ENCODE measurements around the gene PROM2.

DNA sequence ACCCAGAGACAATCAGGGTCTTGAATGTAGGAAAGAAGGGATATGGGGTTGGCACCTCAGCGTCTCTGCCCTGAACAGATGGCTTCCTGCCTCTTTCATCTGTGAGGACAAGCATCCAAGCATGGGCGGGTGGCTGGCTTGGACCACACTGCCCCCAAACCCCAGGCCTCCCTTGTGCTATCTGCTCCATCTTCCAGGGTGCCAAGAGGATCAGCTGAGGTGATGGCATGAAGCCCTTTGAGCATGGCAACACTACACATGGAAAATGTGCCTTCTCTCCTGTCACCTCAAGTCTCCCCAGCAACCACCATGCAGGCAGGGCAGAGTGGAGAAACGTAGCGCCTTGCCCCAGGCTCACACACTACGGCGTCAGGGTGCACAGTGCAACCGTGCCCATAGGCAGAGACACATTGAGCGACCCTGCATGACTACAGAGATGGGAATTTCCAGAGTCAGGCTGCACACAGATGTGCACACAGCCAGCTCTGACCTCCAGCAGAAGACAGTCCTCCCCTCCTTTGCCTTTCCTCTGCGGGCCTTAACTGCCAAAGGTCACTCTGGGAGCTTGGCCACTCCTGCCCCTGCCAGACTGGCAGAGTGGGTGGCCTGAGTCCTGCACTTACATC is 24.4 kb downstream of the PROM2 start:
- TF ChIP-seq CTCF (IDR thresholded peaks at IDR 0.05 in 2 of 3, conservative IDR thresholded peaks at IDR 0.05 in 1 of 3; ENCODE audit: control insufficient read depth in 2 of 3, extremely low read depth in 1 of 3, insufficient read depth in 1 of 3, low read depth in 3 of 3, low read length in 3 of 3) = no peak
- TF ChIP-seq, protein P1, sequence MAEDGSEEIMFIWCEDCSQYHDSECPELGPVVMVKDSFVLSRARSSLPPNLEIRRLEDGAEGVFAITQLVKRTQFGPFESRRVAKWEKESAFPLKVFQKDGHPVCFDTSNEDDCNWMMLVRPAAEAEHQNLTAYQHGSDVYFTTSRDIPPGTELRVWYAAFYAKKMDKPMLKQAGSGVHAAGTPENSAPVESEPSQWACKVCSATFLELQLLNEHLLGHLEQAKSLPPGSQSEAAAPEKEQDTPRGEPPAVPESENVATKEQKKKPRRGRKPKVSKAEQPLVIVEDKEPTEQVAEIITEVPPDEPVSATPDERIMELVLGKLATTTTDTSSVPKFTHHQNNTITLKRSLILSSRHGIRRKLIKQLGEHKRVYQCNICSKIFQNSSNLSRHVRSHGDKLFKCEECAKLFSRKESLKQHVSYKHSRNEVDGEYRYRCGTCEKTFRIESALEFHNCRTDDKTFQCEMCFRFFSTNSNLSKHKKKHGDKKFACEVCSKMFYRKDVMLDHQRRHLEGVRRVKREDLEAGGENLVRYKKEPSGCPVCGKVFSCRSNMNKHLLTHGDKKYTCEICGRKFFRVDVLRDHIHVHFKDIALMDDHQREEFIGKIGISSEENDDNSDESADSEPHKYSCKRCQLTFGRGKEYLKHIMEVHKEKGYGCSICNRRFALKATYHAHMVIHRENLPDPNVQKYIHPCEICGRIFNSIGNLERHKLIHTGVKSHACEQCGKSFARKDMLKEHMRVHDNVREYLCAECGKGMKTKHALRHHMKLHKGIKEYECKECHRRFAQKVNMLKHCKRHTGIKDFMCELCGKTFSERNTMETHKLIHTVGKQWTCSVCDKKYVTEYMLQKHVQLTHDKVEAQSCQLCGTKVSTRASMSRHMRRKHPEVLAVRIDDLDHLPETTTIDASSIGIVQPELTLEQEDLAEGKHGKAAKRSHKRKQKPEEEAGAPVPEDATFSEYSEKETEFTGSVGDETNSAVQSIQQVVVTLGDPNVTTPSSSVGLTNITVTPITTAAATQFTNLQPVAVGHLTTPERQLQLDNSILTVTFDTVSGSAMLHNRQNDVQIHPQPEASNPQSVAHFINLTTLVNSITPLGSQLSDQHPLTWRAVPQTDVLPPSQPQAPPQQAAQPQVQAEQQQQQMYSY (CRISPR knock-in tag; IDR thresholded peaks at IDR 0.05) = no peak
